ENCODE data around the gene KDM2A. TPM values are rescaled to one million over a fixed set of nuclear protein-coding genes. Genes with fewer than 3 reads are reported as not detected.
A peak's percentile ranks its signal among the peaks of the same experiment; 100 is the strongest.

The KDM2A gene
- total RNA-seq, 1 experiment from 2014 or later, result 59.9 TPM

DNA sequence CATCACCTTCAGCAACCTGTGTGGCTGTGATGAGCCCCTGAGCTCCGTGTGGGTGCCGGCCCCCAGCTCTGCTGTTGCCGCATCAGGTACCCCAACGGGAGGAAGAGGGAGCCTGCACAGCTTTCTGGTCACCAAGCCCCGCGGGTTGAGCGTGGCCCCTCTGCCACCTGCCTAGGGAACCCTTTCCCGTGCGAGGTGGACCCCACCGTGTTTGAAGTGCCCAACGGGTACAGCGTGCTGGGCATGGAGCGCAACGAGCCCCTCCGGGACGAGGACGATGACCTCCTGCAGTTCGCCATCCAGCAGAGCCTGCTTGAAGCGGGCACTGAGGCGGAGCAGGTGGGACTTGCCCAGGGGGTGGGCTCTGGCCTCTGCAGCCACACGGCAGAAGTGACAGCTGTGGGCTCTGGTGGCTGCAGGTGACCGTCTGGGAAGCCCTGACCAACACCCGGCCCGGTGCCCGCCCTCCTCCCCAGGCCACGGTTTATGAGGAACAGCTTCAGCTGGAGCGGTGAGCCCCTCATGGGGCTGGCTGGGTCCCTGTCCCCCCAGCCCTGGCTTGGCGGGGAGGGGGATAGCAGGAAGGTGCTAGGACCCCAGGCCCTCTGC, 182.4 kb downstream of the KDM2A start:
- DNase-seq (ENCODE audit: low spot score), result no peak

DNA sequence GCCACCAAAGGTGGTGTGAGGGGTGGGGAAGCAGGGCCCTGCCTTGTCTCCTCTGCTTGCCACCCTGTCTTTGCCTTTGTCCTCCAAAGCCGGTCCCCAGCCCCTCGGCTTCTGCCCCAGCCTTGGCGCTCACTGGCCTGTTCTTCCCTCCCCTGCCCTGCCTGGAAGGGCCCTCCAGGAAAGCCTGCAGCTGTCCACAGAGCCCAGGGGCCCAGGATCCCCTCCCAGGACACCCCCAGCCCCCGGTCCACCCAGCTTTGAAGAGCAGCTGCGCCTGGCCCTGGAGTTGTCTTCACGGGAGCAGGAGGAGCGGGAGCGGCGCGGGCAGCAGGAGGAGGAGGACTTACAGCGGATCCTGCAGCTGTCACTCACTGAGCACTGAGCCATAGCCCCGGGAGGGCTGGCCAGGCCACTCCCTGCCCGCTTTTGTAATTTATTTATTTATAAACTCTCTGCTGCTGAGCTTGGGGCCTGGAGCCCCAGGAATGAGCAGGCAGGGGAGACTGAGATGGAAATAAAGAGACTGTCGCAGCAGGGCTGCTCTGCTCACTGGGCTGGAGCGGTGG, 183.0 kb downstream of the KDM2A start:
- peak; percentile 84 for DNase-seq (ENCODE audit: low spot score)

DNA sequence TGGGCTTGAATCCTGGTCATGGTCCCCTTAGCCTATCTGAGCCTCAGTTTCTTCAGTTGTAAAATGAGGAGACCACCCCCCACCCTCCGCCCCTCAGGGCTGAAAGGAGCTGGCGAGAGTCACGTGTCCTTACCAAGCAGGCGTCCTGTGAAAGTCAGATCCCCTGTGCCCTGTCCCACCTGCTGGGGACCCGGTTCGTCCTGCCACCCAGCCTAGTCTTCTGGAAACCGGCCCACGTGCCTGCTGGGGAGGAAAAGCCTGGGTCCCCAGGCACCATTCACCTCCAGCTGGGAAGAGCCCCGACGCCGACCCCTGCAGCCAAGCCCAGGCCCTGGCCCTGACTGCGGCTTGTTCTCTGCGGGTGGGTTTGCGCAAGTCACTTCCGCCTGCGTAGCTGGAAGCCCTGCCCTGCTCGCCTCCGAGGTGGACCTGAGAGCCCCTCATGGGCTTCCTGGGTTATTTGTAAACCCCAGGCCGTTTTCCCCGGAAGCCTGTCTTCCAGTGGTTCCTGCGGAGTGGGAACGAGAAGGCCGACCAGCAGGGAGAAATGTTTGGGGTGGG, 183.6 kb downstream of the KDM2A start:
- DNase-seq (ENCODE audit: low spot score), result no peak

- DNase-seq (ENCODE audit: low spot score), result peak; percentile 97
Observed at GRCh38 chr11:67303132-67303834, 184.2 kb downstream of the KDM2A start, which contains the start of gene SSH3. SSH3 (plus strand) TSS chr11:67303530; CDS start chr11:67303626, 96 bp downstream.

- peak; percentile 82 for DNase-seq (ENCODE audit: low spot score)
Observed at GRCh38 chr11:67303835-67304411, 184.9 kb downstream of the KDM2A start.

DNA sequence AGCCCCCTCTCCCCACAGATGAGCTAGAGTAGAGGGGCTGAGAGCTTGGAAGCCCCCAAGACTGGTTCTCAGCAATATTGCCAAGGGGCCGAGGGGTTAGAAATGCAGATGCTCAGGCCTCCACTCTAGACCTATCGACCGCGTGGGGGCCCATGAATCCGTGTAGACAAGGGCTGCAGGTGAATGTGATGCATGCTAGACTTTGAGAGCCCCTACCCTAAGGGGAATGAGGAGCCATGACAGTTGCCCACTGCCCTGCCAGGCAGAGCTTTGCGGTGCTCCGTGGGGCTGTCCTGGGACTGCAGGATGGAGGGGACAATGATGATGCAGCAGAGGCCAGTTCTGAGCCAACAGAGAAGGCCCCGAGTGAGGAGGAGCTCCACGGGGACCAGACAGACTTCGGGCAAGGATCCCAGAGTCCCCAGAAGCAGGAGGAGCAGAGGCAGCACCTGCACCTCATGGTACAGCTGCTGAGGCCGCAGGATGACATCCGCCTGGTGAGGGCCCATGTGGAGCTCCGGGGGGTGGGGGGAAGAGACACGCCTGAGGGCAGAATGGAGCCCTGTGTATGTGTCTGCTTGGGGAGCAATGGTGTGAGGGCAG, 185.5 kb downstream of the KDM2A start:
- DNase-seq (ENCODE audit: low spot score), result peak; percentile 38

DNA sequence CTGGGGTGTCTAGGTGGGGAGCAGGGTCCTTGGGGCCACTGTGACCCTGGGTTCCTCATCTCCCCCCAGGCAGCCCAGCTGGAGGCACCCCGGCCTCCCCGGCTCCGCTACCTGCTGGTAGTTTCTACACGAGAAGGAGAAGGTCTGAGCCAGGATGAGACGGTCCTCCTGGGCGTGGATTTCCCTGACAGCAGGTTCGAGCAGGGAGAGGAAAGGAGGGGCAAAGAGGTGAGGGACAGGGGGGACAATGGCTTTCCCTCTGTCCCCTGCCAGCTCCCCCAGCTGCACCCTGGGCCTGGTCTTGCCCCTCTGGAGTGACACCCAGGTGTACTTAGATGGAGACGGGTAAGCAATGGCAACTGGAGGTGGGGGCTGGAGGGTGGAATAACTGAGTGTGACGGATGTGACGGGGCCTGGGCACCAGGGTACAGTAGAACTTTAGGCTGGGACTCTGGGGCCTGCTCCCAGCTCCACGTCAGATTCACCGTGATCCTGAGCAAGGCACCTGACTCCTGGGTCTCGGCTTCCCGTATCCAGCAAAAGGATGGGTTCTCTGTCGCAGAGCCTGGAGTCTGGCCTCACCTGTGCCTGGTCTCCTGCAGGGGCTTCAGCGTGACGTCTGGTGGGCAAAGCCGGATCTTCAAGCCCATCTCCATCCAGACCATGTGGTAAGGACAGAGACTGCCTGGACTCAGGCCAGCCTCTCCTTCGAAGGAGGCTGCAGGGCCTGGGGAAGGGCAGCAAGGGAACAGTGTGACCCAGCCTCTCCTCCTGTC, 187.9 kb downstream of the KDM2A start:
- no peak for DNase-seq (ENCODE audit: low spot score)

GRCh38 chr11:67307545-67308001, 188.5 kb downstream of the KDM2A start:
- no peak for DNase-seq (ENCODE audit: low spot score)

Other genes with a start within 250 kb of the KDM2A start
- 42.0 and 48.8 TPM in 2 replicates for gene PC, start 160.9 kb upstream of the KDM2A start, total RNA-seq (2014; rRNA removed; shearing (Covaris generic))
- 0.29 and 0.69 TPM in 2 replicates for gene C11orf86, start 144.0 kb upstream of the KDM2A start, total RNA-seq (2014; rRNA removed; shearing (Covaris generic))
- gene SYT12, start 96.1 kb upstream of the KDM2A start, total RNA-seq (2014; rRNA removed; shearing (Covaris generic)), result 0.42 and 1.7 TPM in 2 replicates
- gene RHOD, start 62.4 kb upstream of the KDM2A start, total RNA-seq (2014; rRNA removed; shearing (Covaris generic)), result 54.3 and 62.8 TPM in 2 replicates
- gene GRK2, start 147.2 kb downstream of the KDM2A start, total RNA-seq (2014; rRNA removed; shearing (Covaris generic)), result 270 and 294 TPM in 2 replicates
- gene ANKRD13D, start 170.0 kb downstream of the KDM2A start, total RNA-seq (2014; rRNA removed; shearing (Covaris generic)), result 100 and 107 TPM in 2 replicates
- gene SSH3, start 184.3 kb downstream of the KDM2A start, total RNA-seq (2014; rRNA removed; shearing (Covaris generic)), result 180 TPM in 2 replicates
- gene POLD4, start 234.3 kb downstream of the KDM2A start, total RNA-seq (2014; rRNA removed; shearing (Covaris generic)), result 137 and 138 TPM in 2 replicates

Data from HT-29 (cell line).